Prostate gland (tissue), 2 donors: ENCODE data around the gene E2F2. TPM values are rescaled to one million over a fixed set of nuclear protein-coding genes. Genes with fewer than 3 reads are reported as not detected.

Experiments used
- DNase-seq: peaks from one replicate; pipeline ENCODE4 v3.0.0-alpha.2; 2019; ENCODE audit warnings: low spot score
- H3K27ac ChIP-seq, 2 donors: fragments of 200-600 bp; sonication (generic); 2 replicates each; pipeline ENCODE4 v1.5.1; 2017 to 2019
- H3K27me3 ChIP-seq: fragments of 200-600 bp; sonication (generic); replicated peaks from 2 replicates; pipeline ENCODE4 v1.5.1; 2019; ENCODE audit not compliant: insufficient read depth
- H3K36me3 ChIP-seq, 2 donors: fragments of 200-600 bp; sonication (generic); 1 replicate in 1 of 2; 2 replicates in 1 of 2; pipeline versions ENCODE4 v1.5.1 to v1.8.1; 2017 to 2019
- H3K4me1 ChIP-seq: fragments of 200-600 bp; sonication (generic); replicated peaks from 2 replicates; pipeline ENCODE4 v1.5.1; 2019
- H3K4me3 ChIP-seq, 2 donors: fragments of 200-600 bp; sonication (generic); 2 replicates each; pipeline ENCODE4 v1.5.1; 2017 to 2019
- H3K9me3 ChIP-seq: fragments of 200-600 bp; sonication (generic); 2 replicates; pipeline ENCODE4 v1.5.1; 2017
- CTCF ChIP-seq, 4 experiments: fragments of 200-600 bp in 2 of 4; fragments of 450-650 bp in 2 of 4; sonication (generic) in 2 of 4; IDR thresholded peaks; 1 replicate in 3 of 4; 2 replicates in 1 of 4; pipeline ENCODE4 v1.5.1; 2016 to 2019; ENCODE audit warnings: antibody characterized with exemption in 4 of 4, mild to moderate bottlenecking in 2 of 4, moderate library complexity in 2 of 4
- POLR2A ChIP-seq: fragments of 450-650 bp; IDR thresholded peaks from one replicate; pipeline ENCODE4 v1.6.1; 2016; ENCODE audit warnings: antibody characterized with exemption, mild to moderate bottlenecking
- POLR2AphosphoS5 ChIP-seq: sonication (generic); formaldehyde crosslinking; IDR thresholded peaks from one replicate; pipeline ENCODE4 v1.6.1; 2017; ENCODE audit warnings: antibody characterized with exemption
- WGBS: methylation state at CpG from one replicate; pipeline ENCODE4 v1.1.5; 2018; 5-methylcytosine and 5-hydroxymethylcytosine counted together
- intact Hi-C: fragments of 100-400 bp; cut with DNase I; formaldehyde crosslinking; loops from one replicate; pipeline ENCODE4 v1.14.2; 2022
- total RNA-seq, 2 donors: library from RNA; depleted of rRNA; stranded (reverse); fragments of >200 nt; gene quantifications; one replicate each; pipeline ENCODE4 v1.1.0, GENCODE V29; 2016

Gene E2F2
- total RNA-seq, 2 donors from 2014 or later: 1.0 to 4.1 TPM

GRCh38 chr1:23563755-23564374, 32.8 kb upstream of the E2F2 start:
- no peak for DNase-seq
- Histone ChIP-seq H3K4me3 (no peak overlapping the region), H3K27me3 (no peaks in the 10 kb centered on the region), H3K9me3 (no peaks in the 10 kb centered on the region), H3K36me3 (no peaks in the 10 kb centered on the region), H3K27ac (peak overlapping the region; percentile 86 to 95), H3K4me1 (peaks cover 3% of the 10 kb centered on the region)
- TF ChIP-seq POLR2A (no peak), CTCF (IDR thresholded peaks at IDR 0.05) (no peak), POLR2AphosphoS5 (no peak)
- intact Hi-C loops: no loop called here
- WGBS: 81% methylated on average over 3 of the region's 3 CpGs

DNA sequence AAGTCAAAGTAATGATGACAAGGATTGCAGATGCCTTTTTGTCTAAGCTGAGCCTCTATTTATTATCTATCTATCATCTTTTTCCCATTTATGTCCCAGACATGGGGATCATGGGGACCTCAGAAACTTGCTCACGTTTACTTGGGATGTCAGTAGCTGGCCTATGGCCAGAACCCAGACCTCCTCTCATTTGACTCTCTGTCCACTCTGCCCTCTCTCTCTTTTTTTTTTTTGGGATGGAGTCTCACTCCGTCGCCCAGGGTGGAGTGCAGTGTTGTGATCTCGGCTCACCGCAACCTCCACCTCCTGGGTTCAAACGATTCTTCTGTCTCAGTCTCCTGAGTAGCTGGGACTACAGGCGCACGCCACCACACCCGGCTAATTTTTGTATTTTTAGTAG, 32.0 kb upstream of the E2F2 start:
- intact Hi-C loops: no loop called here
- 67% methylated on average over 9 of the region's 9 CpGs for WGBS
- Histone ChIP-seq H3K4me1 (peaks cover 3% of the 10 kb centered on the region), H3K36me3 (no peaks in the 10 kb centered on the region), H3K9me3 (no peaks in the 10 kb centered on the region), H3K27me3 (no peaks in the 10 kb centered on the region), H3K27ac (peak overlapping the region; percentile 86 to 95), H3K4me3 (no peak overlapping the region)
- TF ChIP-seq CTCF (IDR thresholded peaks at IDR 0.05): no peak
- TF ChIP-seq POLR2AphosphoS5: no peak
- TF ChIP-seq POLR2A: no peak
- DNase-seq: no peak

DNA sequence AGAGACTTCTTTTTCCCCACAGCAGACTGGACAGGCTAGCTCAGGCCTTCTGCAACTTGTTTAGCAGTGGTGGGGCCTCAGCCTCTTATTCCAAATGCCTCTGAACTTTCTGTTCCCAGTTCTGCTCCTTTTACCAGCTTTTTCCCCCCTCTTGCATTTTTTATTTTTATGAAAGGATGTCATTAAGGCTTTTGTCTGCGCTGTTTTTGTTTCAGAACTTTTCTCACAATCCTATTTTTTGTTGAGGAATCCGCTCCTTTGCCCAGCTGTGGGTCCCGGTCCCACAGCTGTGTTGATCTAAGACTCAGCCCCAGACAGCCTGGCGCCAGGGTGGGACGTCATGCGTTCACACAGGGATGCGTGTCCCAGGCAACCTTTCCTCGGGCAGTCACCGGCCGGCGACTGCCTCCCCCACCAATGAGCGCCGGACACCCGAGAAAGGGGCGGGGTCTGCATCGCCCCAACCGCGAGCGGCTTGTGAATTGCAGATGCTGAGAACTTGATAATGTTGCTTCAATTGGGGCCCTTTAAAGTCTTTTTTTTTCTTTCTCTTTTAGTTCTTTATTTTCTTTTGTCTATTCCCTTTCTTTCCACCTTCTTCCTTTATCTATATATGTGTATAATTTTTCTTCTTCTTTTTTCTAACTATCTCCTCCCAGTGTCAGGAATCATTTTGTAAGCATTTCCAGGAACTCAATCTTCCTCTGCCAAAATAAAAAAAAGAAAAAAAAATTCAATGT, 31.3 kb upstream of the E2F2 start:
- Histone ChIP-seq H3K27ac (peak overlapping the region; percentile 86 to 95), H3K36me3 (no peaks in the 10 kb centered on the region), H3K9me3 (no peaks in the 10 kb centered on the region), H3K27me3 (no peaks in the 10 kb centered on the region), H3K4me3 (no peak overlapping the region), H3K4me1 (peaks cover 3% of the 10 kb centered on the region)
- TF ChIP-seq POLR2A (peak; percentile 79), CTCF (IDR thresholded peaks at IDR 0.05) (no peak), POLR2AphosphoS5 (peak; percentile 96)
- DNase-seq: peak; percentile 96
- intact Hi-C loops: no loop called here
- WGBS: 5% methylated on average over 19 of the region's 19 CpGs

GRCh38 chr1:23561813-23562100, 30.7 kb upstream of the E2F2 start:
- no peaks in the 10 kb centered on the region for H3K27me3 ChIP-seq
- whole genome bisulfite sequencing: 14% methylated on average over 2 of the region's 2 CpGs
- intact Hi-C loops: no loop called here
- H3K36me3 ChIP-seq: no peaks in the 10 kb centered on the region
- H3K9me3 ChIP-seq: no peaks in the 10 kb centered on the region
- H3K27ac ChIP-seq: peak overlapping the region; percentile 86 to 95
- no peak overlapping the region for H3K4me3 ChIP-seq
- H3K4me1 ChIP-seq: peaks cover 3% of the 10 kb centered on the region
- no peak for DNase-seq
- TF ChIP-seq POLR2A (no peak), POLR2AphosphoS5 (no peak), CTCF (IDR thresholded peaks at IDR 0.05) (no peak)
